Smooth muscle cell (in vitro differentiated cells): ENCODE results near the gene ZFR. TPM values are rescaled to one million over a fixed set of nuclear protein-coding genes. Genes with fewer than 3 reads are reported as not detected.

Experiments used
- DNase-seq: peaks from one replicate; lab custom pipeline; 2025; ENCODE audit not compliant: unreplicated experiment; lab: John Stamatoyannopoulos, UW
- H2AFZ ChIP-seq: fragments of 200-600 bp; sonication (generic); 2 replicates; pipeline ENCODE4 v1.6.0; 2016; ENCODE audit warnings: antibody characterized with exemption, low read depth, mild to moderate bottlenecking
- H3F3A ChIP-seq: fragments of 200-600 bp; sonication (generic); 2 replicates; pipeline ENCODE4 v1.6.0; 2017; ENCODE audit warnings: antibody characterized with exemption, low read depth
- H3K27ac ChIP-seq: fragments of 200-600 bp; sonication (generic); 2 replicates; pipeline ENCODE4 v1.5.1; 2016; ENCODE audit warnings: low read depth, mild to moderate bottlenecking
- H3K27me3 ChIP-seq: fragments of 200-600 bp; sonication (generic); 2 replicates; pipeline ENCODE4 v1.6.1; 2016; ENCODE audit warnings: low read depth, mild to moderate bottlenecking
- H3K36me3 ChIP-seq: fragments of 200-600 bp; sonication (generic); 2 replicates; pipeline ENCODE4 v1.5.1; 2016; ENCODE audit warnings: low read depth
- H3K4me1 ChIP-seq: fragments of 200-600 bp; sonication (generic); 2 replicates; pipeline ENCODE4 v1.5.1; 2016; ENCODE audit warnings: low read depth
- H3K4me2 ChIP-seq: fragments of 200-600 bp; sonication (generic); 2 replicates; pipeline ENCODE4 v1.6.0; 2016; ENCODE audit warnings: mild to moderate bottlenecking
- H3K4me3 ChIP-seq: fragments of 200-600 bp; sonication (generic); 2 replicates; pipeline ENCODE4 v1.5.1; 2016; ENCODE audit warnings: mild to moderate bottlenecking
- H3K79me2 ChIP-seq: fragments of 200-600 bp; sonication (generic); 2 replicates; pipeline ENCODE4 v1.6.0; 2016; ENCODE audit warnings: low read depth, mild to moderate bottlenecking
- H3K9ac ChIP-seq: fragments of 200-600 bp; sonication (generic); 2 replicates; pipeline ENCODE4 v1.6.0; 2016; ENCODE audit warnings: low read depth
- H3K9me3 ChIP-seq: fragments of 200-600 bp; sonication (generic); replicated peaks from 2 replicates; pipeline ENCODE4 v1.5.1; 2016; ENCODE audit warnings: low read depth
- H4K20me1 ChIP-seq: fragments of 200-600 bp; sonication (generic); 2 replicates; pipeline ENCODE4 v1.6.0; 2016; ENCODE audit warnings: low read depth
- WGBS: methylation state at CpG from one replicate; pipeline ENCODE4 v1.1.7; 2016; ENCODE audit warnings: low lambda C conversion rate; 5-methylcytosine and 5-hydroxymethylcytosine counted together
- polyA plus RNA-seq: library from polyadenylated mRNA; unstranded; fragments of >200 nt; fragmentation: Nextera tagmentation; extraction: Ambion mirVana; gene quantifications from 2 replicates; pipeline ENCODE4 v1.2.1, GENCODE V29; 2016
- total RNA-seq: library from RNA; depleted of rRNA; stranded (reverse); fragments of >200 nt; gene quantifications from 2 replicates; pipeline ENCODE4 v1.2.3, GENCODE V29; 2014
- TF ChIP-seq, protein P1 (sequence below): fragments of 200-600 bp; sonication (generic); IDR thresholded peaks from 2 replicates; pipeline ENCODE4 v1.5.1; 2017; ENCODE audit warnings: borderline replicate concordance, mild to moderate bottlenecking, antibody characterized with exemption; ENCODE audit not compliant: insufficient read depth, poor library complexity, severe bottlenecking

ZFR gene
- total and polyA plus RNA-seq, 2 experiments from 2014 or later: 54.9 to 80.2 TPM

DNA sequence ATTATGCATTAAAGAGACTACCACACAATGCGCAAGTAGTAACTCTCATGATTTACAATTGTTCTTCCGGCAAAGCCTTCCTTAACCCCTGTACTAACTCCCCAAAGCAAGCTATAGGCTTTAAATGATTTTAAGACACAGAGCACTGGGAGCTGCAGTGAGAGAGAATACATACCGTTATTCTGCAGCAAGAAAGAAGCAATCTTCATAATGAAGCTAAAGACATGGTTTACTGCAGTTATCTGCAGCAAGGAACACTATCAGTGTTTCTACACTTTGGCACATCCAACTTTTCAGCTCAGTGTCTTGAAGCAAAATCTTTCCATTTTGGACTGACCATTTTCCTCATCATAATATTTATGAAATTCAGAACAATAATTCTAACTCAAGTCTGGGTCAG lies 61.0 kb downstream of the ZFR start:
- Histone ChIP-seq H3K79me2 (no peaks in the 10 kb centered on the region), H3K4me3 (no peak overlapping the region), H3F3A (no peaks in the 10 kb centered on the region), H2AFZ (no peak overlapping the region), H4K20me1 (peaks cover 19% of the 10 kb centered on the region), H3K9me3 (no peaks in the 10 kb centered on the region), H3K4me2 (no peak overlapping the region), H3K27ac (no peak overlapping the region), H3K36me3 (peaks cover 58% of the 10 kb centered on the region), H3K4me1 (no peaks in the 10 kb centered on the region), H3K9ac (no peak overlapping the region), H3K27me3 (no peaks in the 10 kb centered on the region)
- 86% methylated on average over 3 of the region's 3 CpGs for WGBS
- TF ChIP-seq, protein P1, sequence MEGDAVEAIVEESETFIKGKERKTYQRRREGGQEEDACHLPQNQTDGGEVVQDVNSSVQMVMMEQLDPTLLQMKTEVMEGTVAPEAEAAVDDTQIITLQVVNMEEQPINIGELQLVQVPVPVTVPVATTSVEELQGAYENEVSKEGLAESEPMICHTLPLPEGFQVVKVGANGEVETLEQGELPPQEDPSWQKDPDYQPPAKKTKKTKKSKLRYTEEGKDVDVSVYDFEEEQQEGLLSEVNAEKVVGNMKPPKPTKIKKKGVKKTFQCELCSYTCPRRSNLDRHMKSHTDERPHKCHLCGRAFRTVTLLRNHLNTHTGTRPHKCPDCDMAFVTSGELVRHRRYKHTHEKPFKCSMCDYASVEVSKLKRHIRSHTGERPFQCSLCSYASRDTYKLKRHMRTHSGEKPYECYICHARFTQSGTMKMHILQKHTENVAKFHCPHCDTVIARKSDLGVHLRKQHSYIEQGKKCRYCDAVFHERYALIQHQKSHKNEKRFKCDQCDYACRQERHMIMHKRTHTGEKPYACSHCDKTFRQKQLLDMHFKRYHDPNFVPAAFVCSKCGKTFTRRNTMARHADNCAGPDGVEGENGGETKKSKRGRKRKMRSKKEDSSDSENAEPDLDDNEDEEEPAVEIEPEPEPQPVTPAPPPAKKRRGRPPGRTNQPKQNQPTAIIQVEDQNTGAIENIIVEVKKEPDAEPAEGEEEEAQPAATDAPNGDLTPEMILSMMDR: no peak
- DNase-seq: no peak

- peaks cover 57% of the 10 kb centered on the region for H3K36me3 ChIP-seq
- H3K4me2 ChIP-seq: no peak overlapping the region
- TF ChIP-seq, protein P1: no peak
- H3K4me3 ChIP-seq: no peak overlapping the region
- H3K4me1 ChIP-seq: no peaks in the 10 kb centered on the region
- WGBS: 98% methylated on average over 2 of the region's 2 CpGs
- no peaks in the 10 kb centered on the region for H3K79me2 ChIP-seq
- no peak for DNase-seq
- H3K9ac ChIP-seq: no peak overlapping the region
- no peak overlapping the region for H3K27ac ChIP-seq
- no peaks in the 10 kb centered on the region for H3F3A ChIP-seq
- no peak overlapping the region for H2AFZ ChIP-seq
- H4K20me1 ChIP-seq: peaks cover 19% of the 10 kb centered on the region
- no peaks in the 10 kb centered on the region for H3K27me3 ChIP-seq
- H3K9me3 ChIP-seq: no peaks in the 10 kb centered on the region
Measured at GRCh38 chr5:32383065-32383464, 61.5 kb downstream of the ZFR start.

DNA sequence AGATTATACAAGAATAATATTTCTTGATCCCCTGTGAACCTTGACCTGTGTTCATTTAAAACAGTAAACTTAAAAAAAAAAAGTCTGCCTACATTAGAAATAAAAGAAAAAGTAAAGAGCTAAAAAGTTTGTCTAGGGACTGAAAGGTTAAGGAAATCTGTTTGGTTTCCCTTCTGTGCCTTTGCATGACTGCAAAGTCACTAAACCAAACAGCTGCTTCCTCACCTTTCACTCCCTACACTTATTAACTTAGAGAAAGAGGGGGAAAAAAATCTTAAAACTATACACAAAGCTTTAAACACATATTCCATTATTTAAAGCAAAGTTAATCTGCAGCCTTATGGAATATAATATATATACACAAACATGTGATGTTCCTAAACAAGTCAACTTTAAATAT lies 65.1 kb downstream of the ZFR start:
- TF ChIP-seq, protein P1: no peak
- DNase-seq: no peak
- H3K36me3 ChIP-seq: peaks cover 29% of the 10 kb centered on the region

DNA sequence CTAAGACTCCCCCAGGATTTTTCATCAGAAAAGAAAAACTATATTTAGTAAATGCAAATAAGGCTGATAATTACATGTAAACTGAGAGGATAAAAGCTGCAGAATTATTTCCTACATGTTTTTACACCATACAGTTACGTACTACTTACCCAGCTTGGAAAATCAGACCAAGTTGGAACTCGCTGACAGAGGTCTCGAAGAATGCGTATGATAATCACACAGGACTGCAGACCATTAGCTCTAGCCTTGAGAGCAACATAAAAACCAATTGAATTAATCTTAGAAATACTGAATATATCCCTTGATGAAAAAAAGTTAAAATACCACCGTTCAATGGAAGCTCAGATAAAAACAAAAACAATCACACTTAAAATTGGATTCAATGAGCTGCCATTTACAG lies 65.6 kb downstream of the ZFR start:
- H3F3A ChIP-seq: no peaks in the 10 kb centered on the region
- no peaks in the 10 kb centered on the region for H3K27me3 ChIP-seq
- H3K36me3 ChIP-seq: peaks cover 28% of the 10 kb centered on the region
- no peak overlapping the region for H3K4me2 ChIP-seq
- no peaks in the 10 kb centered on the region for H3K9me3 ChIP-seq
- peaks cover 12% of the 10 kb centered on the region for H4K20me1 ChIP-seq
- DNase-seq: no peak
- no peak overlapping the region for H3K4me3 ChIP-seq
- no peak overlapping the region for H3K9ac ChIP-seq
- TF ChIP-seq, protein P1: no peak
- H3K79me2 ChIP-seq: peaks cover 10% of the 10 kb centered on the region
- no peak overlapping the region for H2AFZ ChIP-seq
- no peaks in the 10 kb centered on the region for H3K4me1 ChIP-seq
- peak overlapping the region; percentile 43 for H3K27ac ChIP-seq
- WGBS: 58% methylated on average over 5 of the region's 5 CpGs

More for the DNA sequence above, 65.1 kb downstream of the ZFR start:
- H3K4me3 ChIP-seq: no peak overlapping the region
- H4K20me1 ChIP-seq: peaks cover 10% of the 10 kb centered on the region
- peaks cover 5% of the 10 kb centered on the region for H3K79me2 ChIP-seq
- no peaks in the 10 kb centered on the region for H3F3A ChIP-seq
- H3K9ac ChIP-seq: no peak overlapping the region
- H3K27me3 ChIP-seq: no peaks in the 10 kb centered on the region
- H3K9me3 ChIP-seq: no peaks in the 10 kb centered on the region
- no peak overlapping the region for H3K4me2 ChIP-seq
- peak overlapping the region; percentile 43 for H3K27ac ChIP-seq
- no peak overlapping the region for H2AFZ ChIP-seq
- no peaks in the 10 kb centered on the region for H3K4me1 ChIP-seq
